Thyroid gland (tissue), 4 donors: ENCODE measurements around the gene PRM3.

Experiments
- CTCF ChIP-seq, 6 experiments: fragments of 200-600 bp in 3 of 6; fragments of 450-650 bp in 3 of 6; sonication (generic) in 3 of 6; IDR thresholded peaks; one replicate each; pipeline ENCODE4 v1.5.1; 2016 to 2019; ENCODE audit warnings: antibody characterized with exemption in 6 of 6, mild to moderate bottlenecking in 2 of 6, inconsistent platforms in 1 of 6, moderate library complexity in 1 of 6
- POLR2A ChIP-seq, 2 donors: fragments of 450-650 bp; IDR thresholded peaks; one replicate each; pipeline ENCODE4 v1.6.1; 2017; ENCODE audit warnings: antibody characterized with exemption in 2 of 2, mild to moderate bottlenecking in 2 of 2, moderate library complexity in 1 of 2

- no peak for TF ChIP-seq CTCF (IDR thresholded peaks at IDR 0.05)
- TF ChIP-seq POLR2A (IDR thresholded peaks at IDR 0.05): no peak
Measured at GRCh38 chr16:11319529-11320146, 46.2 kb upstream of the PRM3 start.
